KG1 (cell line): ENCODE data around the gene MORC4.
"Not testable (repeated sequence)": the region's sequence is repeated elsewhere in the genome, so short reads cannot be mapped to it uniquely, and the experiment has no call there.

ENCODE experiments used
- DNase-seq: peaks from one replicate; lab custom pipeline; 2025; lab: John Stamatoyannopoulos, UW

MORC4 gene

DNA sequence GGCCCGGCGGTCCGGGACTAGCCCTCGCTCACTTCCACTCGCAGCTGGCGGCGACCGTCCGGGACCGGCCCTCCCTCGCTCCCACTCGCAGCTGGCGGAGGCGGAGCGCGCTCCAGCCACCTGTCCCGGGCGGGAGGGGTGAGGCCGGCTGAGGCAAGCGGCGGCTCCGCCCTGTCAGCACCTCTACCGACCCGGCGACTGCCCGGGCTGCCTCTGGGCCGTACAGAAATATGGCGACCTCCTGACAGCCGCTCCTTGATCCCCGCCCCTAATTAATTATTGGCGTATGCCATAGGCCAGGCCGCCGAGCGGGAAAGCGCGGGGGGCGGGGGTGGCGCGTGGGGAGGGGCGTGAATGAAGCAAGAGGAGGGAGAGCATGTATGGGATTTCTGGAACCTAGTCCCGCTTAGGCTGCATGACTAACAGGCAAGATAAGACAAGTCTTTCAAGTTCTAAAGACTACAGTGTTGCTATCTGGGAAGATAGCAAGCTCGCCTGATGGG is at the start of gene MORC4:
Gene MORC4 (minus strand): TSS at position 200 of the 503 bp plus-strand sequence. CDS start 243 bp downstream, outside the sequence.
- no peak for DNase-seq

DNA sequence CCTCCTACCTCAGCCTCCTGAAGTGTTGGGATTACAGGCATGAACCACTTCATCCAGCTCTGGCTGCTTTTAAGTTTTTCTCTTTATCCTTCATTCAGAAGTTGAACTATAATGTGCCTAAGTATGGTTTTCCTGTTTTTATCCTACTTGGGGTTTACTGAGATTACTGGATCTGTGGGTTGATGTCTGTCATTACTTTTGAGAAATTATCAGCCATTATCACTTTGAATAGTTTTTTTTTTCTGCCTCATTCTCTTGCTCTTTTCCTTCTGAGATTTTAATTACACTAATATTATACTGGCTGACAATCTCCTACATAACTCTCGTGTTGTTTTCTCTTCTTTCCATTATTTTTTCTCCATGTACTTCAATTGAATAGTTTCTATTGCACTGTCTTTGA is 47.6 kb upstream of the MORC4 start:
- DNase-seq = no peak

DNA sequence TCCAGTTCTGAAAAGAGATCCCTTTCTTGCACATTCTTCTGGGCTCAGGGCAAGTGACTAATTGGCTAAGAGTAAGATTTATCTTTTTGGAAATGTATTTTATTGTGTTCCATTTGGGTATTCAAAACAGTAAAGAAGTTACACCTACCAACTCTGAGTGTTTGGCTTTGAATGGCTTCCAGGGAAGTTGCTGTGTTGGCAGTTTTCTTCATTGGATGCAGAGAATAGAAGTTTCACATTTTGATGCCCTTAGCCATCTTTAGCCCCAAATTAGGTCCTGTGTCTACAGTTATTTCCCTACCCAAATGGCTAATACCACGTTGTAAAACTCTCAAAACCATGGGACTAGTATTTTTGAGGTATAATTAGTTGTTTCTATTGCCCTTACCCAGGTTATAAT is 29.7 kb upstream of the MORC4 start:
- DNase-seq = no peak

DNA sequence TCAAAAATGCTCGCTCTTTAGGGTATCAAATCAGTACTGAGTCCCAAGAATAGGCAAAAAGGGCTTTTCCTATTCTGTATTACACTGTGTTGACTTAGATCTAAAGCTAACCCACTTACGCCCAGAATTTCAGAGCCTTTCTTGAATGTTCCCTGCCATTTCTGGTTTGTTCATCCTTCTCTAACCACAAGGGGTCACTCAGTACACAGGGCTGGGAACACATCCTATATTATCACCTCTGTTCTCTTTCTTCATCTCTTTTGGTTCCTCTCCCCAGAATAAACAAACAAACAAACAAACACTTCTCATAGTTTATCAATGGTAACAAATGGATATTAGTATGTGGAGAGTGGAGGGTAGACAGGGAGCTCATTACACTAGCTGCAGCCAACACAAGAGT is 25.5 kb upstream of the MORC4 start:
- DNase-seq = no peak

DNA sequence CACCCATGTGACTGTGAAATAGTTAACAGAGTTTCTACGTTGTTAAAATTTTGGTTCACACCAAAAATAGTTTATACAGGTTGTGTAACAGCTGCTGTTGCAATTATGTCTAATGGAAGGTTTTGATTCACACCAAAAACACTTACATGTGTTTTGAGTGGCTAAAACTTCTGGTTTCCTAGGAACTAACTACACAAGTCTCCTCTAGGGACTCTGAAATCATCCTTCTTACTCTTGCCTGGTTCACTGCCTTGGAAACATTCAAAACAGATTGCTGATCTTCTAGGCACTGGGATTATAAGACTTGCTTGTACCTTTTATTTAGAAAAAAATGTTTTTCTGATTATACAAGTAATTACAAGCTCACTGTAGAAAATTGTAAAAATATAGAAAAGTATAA is 14.9 kb upstream of the MORC4 start:
- no peak for DNase-seq

DNA sequence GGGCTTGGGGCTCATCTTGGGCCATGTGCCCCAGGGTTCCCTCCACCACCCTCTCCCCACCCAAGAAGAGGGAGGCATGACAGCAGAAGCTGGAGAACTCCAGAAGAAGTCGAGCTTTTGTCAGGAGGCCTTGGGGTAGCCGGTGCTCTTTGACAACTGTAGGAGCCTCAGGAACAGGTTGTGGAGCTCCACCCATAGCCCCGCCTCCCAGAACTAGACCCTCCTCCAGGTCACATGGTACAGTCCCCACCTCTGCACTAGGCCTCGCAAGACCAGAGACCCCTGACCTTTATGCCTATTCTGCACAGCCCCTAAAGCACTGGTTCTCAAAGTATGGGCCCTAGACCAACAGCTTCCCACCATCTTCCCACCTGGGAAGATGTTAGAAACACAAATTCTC is 8.0 kb upstream of the MORC4 start:
- no peak for DNase-seq

DNA sequence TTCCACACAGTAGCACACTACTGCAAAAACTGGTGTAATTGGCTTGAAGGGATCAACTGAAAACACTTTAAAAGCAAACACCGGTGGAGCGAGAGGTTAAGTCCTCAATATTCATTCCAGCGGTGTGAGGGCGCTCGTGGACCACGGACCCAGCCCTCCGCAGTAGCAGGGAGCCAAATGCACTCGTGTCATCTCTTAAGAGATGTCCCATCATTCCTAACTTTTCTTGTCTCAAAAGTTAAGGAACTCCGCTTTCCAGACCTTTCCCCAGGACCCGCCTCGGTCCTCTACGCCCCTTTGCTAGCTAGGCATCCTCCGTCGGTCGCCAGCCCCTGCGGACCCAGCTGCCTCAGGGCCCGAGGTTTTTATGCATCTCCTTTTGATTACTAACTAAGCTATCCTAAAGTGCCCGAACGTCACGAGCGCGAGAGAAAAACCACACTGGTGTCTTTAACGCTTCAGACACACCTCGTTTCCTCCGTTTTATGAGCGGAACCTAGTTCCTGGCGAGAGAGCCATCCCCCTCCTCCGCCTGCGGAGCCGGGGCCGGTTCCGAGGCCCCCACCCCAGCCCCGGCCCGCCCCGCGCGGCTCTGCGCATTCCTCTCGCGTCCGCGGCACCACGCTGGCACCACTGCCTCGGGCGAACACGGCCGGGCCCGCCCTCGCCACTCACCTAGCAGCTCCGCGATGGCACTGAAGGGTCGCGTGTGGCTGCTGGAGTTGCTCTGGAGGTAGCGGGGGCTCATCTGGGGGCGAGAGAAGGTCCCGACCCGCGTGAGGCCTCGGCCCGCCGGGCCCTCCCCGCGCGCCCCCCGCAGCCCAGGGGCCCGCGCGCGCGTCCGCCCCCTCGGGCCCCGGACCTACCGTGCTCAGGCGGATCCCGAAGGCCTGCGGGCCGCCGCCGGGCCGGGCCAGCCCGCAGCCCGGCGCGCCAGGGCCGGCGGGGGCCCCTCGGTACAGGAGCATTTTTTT is 723 bp downstream of the MORC4 start:
- no peak for DNase-seq

DNA sequence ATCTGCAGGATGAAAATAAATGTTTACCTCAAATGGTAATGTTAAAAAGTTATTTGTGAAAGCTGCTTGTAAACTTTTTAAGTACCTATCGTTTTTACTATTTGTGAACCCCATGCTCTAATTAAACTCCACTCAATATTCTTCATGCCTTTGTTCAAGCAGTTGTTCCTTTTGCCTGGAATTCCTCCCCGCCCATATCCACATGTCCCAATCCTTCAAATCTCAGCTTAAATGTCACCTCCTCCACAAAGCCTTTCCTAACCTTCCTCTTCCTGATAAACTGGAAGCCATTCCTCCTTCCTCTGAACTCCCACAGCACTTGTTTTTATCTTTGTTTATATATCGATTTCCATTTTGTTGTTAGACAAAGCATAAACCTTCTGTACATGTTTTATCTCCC is 2.4 kb downstream of the MORC4 start:
- no peak for DNase-seq

DNA sequence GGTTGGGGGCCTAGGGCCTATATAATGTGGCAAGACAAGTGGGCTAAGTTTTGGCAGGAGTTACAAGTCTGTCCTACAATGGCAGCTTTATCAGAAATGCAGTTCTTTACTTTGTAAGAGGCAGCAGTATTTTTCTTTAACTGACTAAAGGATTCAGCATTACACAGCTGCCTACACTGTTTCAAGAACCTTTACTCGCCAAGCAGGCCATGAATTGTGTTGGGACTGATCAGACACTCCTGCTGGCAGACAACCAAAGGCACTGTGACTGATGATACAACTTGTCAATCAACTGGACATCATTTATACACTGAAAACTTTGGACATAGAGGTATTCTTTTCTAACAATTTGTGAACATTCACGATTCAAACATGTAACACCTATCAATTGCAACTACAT is 4.3 kb downstream of the MORC4 start:
- no peak for DNase-seq

DNA sequence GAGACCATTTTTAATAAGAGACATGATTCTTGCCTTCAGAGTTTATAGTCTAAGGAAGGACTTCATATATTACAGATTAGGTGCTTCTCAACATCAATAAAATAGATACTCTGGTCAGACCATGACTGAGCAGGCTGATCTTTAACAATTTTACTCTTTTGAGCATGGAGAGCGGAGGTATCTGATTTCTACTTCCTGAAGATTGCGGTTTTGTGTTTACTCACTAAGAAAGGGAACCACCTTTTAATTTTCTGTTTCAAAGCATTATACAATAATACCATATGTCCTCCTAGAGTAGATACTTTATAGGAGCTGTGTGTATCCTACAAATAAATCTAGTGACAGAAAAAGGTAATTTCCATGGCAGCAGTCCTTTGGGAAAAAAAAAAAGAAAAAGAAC is 12.5 kb downstream of the MORC4 start:
- no peak for DNase-seq

DNA sequence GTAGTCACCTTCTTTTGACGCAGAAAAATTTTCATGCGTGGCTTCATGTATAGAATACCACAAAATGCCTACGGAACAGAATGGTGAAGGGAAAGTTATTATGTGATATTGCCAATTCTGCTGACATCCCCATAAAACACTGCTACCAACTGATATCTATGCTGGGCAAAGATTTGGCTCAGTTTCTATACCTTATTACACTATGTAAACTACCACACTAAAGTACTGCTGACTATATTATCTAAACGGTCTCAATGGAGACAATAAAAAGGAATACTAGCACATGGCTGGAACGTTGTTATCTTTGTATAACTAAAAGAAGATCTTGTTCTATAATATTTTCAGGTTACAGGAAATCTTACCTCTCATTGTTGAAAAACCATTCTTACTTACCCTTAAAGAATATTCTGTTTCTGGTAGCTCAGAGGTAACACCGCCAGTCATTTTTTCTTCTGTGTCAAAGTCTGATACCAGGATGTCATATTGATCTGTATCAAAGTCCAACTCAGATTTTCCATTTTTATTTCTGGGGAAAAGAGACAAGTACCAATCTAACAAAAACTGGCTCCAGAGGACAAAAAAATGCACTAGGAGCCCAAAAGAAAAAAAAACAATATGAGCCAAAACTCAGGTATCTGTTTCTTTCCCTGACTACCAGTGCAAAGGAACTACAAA is 18.9 kb downstream of the MORC4 start:
- DNase-seq = no peak

DNA sequence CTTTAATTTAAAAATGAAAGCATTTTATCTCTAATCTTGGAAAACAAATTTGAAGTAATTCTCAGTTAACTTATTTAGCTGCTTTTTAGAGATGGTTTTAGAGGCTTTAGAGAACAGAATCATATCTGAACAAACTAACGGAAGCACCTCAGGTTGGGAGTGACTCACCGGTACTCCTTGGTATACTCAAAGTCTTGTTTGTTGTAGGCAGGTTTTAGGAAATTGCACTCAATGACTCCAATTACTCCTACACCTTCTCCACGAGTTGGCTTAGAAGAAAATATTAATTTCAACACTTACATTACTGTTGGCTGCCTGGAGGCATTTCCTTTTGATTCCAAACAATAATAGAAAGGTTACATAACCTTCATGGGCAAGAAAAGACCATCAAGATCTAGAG is 23.6 kb downstream of the MORC4 start:
- no peak for DNase-seq

DNA sequence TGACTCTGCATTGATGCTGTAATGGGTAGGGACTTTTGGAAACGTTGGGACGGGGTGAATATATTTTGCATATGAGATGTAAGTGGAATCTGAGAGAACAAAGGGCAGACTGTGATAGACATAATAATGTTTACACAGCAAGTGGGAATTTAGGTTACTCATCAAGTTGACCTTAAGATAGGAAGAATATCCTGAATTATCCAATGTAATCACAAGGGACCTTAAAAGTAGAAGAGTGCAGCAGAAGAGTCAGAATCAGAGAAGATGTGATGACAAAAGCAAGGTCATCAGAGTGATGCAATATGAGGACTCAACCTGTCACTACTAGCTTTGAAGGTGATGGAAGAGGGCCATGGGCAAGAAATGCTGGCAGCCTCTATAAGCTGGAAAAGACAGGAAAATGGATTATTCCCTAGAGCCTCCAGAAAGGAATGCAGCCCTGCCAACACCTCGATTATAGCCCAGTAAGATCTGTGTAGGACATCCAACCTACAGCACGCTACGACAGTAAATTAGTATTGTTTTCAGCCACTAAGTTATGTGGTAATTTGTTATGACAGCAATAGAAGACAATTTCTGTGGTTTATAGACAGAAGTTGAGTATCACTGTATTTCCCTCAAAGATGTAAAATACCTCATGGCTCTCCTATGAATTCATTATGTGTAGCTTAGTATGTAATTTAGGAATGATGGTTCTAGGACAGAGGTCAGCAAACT is 26.4 kb downstream of the MORC4 start:
- no peak for DNase-seq

DNA sequence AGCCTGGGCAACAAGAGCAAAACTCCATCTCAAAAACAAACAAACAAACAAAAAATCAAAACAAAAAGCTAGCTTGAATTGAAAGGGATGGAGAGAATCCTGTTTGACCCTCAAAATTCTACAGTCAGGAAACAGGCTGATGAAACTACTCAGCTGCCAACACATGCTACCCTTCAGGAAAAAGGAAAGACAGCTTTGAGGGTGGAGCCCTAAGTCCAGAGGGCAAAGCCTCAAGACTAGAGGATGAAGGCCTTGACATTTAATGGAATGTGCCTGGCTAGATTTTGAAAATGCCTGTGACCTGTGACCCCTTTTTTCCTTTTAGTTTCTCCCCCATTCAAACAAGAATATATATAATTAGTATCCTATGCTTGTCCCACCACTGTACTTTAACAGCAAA is 27.1 kb downstream of the MORC4 start:
- no peak for DNase-seq

DNA sequence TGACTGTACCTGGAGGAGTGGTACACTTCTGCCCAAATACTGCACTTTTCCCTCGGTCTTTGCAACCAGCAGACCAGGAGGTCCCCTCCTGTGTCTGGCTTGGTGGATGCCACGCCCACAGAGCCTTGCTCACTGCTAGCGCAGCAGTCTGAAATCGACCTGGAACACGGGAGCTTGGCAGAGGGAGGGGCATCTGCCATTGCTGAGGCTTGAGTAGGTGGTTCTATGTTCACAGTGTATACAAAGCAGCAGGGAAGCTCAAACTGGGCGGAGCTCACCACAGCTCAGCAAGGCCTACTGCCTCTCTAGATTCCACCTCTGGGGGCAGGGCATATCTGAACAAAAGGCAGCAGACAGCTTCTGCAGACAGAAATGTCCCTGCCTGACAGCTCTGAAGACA is 33.5 kb downstream of the MORC4 start:
- DNase-seq = not testable (repeated sequence)

DNA sequence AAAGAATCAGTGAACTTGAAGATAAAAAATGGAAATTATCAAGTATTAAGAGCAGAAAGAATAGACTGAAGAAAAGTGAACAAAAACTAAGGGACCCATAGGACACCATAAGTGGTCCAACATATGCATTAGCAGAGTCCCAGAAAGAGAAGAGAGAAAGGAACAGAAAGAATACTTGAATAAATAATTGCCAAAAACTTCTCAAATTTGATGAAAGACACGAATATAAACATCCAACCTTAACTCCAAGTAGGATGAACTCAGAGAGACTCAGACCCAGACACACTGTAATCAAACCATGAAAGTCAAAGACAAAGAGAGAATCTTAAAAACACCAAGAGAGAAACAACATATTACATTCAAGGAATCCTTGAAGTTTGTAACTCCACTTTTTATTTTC is 35.7 kb downstream of the MORC4 start:
- DNase-seq = no peak

DNA sequence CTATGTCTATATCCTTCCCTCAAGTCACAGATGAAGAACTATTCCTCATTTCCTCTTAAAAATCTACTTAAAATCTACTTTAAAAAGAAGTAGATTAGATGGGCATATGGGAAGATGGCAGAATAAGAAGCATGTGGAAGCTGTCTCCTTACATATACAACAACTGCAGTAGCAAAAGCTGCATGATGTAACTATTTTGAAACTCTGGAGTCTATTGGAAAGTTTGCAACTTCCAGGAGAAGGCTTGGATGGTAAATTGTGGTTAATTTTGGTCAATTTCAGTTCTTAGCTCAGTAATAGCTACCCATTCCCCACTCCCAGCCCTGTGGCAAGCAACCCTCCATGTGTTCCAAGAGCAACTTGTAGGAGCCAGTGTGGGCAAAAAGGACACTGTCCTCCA is 36.9 kb downstream of the MORC4 start:
- DNase-seq = no peak

DNA sequence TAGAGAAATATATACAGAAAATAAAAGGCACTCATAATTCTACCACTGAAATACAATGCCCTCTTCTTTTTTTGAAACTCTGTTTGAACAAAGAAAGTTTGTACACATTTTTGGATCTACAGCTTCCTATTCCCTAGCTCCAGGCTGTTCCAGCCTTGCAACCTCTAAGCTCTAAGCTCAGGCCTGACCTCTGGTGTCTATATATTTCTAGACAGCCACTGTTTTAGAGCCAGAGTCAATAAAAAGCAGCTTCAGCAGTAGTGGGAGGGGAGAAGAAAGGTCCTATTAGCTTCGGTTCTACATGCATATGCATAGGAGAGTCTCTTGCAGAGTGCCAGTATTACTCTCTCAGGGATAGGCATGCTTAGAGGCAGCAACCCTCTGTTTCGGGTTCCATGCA is 40.1 kb downstream of the MORC4 start:
- no peak for DNase-seq

DNA sequence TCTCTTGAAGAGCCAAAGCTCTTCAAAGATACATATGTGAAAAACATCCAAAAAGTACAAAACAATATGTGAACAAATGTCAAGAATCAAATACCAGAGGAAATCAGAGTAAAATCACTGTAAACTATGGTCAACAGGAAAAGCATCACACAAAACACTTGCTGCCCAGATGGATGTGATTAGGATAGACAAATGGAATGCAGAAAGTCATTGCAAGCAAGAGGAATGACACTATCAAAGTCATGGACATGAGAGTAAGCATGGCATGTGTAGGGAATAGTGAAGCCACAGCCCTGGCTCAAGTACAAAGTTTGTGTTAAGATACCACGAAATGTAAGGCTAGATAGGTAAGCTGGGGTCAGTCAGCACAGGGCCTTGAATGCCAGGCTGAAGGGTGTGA is 42.2 kb downstream of the MORC4 start:
- DNase-seq = no peak

DNA sequence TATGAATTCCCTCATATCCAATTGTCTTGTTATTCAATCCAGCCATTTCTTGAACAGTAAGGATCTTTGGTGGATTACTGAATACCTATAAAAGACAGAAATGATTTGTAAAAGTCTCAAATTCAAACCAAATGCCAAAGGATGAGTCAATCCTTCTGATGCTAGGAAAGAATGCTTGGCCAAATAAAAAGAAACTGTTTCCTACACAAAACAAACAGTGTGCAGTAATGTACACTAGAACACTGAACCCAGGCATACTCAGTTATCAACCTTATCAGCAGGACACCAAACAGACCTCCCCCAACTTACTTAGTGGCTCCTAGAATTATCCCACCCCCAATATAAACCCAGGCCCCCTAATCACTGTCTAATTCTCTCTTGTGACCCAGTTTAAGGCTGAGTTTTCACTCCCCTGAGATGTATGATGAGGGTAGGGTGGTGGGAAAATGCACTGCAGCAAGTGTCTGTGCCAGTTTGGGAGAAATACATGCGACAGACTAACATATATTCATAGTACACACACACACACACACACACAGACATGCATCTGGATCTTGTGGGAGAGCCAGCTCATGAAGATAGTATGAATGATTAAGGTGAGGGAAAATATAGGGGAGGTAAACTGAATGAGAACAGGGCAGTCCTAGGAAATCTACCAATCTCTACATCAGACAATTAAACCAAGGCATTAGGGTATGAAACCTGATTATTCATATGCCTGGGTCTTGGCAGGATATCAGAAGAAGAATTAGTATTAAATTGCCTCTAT is 44.8 kb downstream of the MORC4 start:
- no peak for DNase-seq

DNA sequence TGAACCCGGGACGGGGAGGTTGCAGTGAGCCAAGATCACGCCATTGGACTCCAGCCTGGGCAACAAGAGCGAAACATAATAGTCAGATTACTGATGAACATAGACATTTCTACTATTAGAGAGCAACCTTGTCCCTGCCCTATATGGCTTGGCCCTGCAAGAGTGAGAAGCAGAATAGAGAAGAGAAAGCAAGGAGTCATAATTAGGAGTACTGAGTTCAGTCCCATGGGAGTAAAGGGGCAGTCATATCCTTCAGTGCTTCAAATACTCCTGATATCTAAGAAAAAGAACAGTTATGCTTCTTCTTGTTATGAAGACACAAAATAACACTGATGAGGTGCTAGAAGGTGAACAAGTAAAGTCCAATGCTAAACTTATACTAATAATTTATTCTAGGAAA is 46.0 kb downstream of the MORC4 start:
- DNase-seq = no peak

DNA sequence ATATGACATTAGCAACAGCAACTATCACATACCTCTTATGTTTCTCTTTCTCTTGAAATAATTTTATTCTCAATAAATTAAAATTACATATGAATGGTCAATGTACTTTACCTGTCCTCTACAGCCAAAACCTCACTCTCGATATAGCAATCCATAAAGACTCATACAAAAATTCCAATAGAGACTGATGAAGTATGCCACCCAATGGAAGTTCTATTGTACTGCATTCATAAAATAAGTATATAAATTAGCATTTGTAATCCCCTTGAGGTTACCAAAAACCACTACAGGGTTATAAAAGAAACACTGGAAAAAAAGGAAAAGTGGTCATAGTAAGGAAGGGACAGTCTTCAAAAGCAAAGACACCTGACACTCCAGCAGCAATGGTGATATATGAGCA is 47.0 kb downstream of the MORC4 start:
- no peak for DNase-seq
